Measurements from ENCODE around the gene TPP1.

TPP1 gene

GRCh38 chr11:6622261-6623171 lies 3.3 kb upstream of the TPP1 start:
- no peak overlapping the region for H3K4me3 ChIP-seq (ENCODE audit: low read depth, low read length)
- TF ChIP-seq CTCF (IDR thresholded peaks at IDR 0.05; ENCODE audit: low read depth, low read length, missing control alignments): no peak
- DNase-seq (ENCODE audit: low read depth): no peak

GRCh38 chr11:6621711-6622211 lies 2.5 kb upstream of the TPP1 start:
- no peak for DNase-seq (ENCODE audit: low read depth)
- H3K4me3 ChIP-seq (ENCODE audit: low read depth, low read length): no peak overlapping the region
- no peak for TF ChIP-seq CTCF (IDR thresholded peaks at IDR 0.05; ENCODE audit: low read depth, low read length, missing control alignments)

GRCh38 chr11:6620636-6621035 lies 1.4 kb upstream of the TPP1 start:
- no peak for DNase-seq (ENCODE audit: low read depth)
- H3K4me3 ChIP-seq (ENCODE audit: low read depth, low read length): no peak overlapping the region
- no peak for TF ChIP-seq CTCF (IDR thresholded peaks at IDR 0.05; ENCODE audit: low read depth, low read length, missing control alignments)

- no peak for TF ChIP-seq CTCF (IDR thresholded peaks at IDR 0.05; ENCODE audit: low read depth, low read length, missing control alignments)
- peak overlapping the region; percentile 79 for H3K4me3 ChIP-seq (ENCODE audit: low read depth, low read length)
- no peak for DNase-seq (ENCODE audit: low read depth)
Observed at GRCh38 chr11:6618117-6619003, 862 bp downstream of the TPP1 start.

GRCh38 chr11:6617315-6617781 lies 1.9 kb downstream of the TPP1 start:
- no peak for TF ChIP-seq CTCF (IDR thresholded peaks at IDR 0.05; ENCODE audit: low read depth, low read length, missing control alignments)
- DNase-seq (ENCODE audit: low read depth): no peak
- no peak overlapping the region for H3K4me3 ChIP-seq (ENCODE audit: low read depth, low read length)

- no peak for TF ChIP-seq CTCF (IDR thresholded peaks at IDR 0.05; ENCODE audit: low read depth, low read length, missing control alignments)
- no peak overlapping the region for H3K4me3 ChIP-seq (ENCODE audit: low read depth, low read length)
- DNase-seq (ENCODE audit: low read depth): no peak
Observed at GRCh38 chr11:6616596-6617250, 2.5 kb downstream of the TPP1 start.
